22Rv1 (cell line): Measurements from ENCODE around the gene C6.
"Not testable (repeated sequence)": the region's sequence is repeated elsewhere in the genome, so short reads cannot be mapped to it uniquely, and the experiment has no call there.

Source experiments
- H3K27ac ChIP-seq: fragments of 450-650 bp; 2 replicates; pipeline ENCODE4 v1.5.1; 2017
- ZFX ChIP-seq: fragments of 450-650 bp; IDR thresholded peaks from 2 replicates; pipeline ENCODE4 v1.6.1; 2017; ENCODE audit warnings: antibody characterized with exemption, borderline replicate concordance
- TF ChIP-seq, protein P1 (sequence below): fragments of 450-650 bp; IDR thresholded peaks from 2 replicates; pipeline ENCODE4 v1.5.1; 2017; ENCODE audit warnings: mild to moderate bottlenecking

Gene C6

DNA sequence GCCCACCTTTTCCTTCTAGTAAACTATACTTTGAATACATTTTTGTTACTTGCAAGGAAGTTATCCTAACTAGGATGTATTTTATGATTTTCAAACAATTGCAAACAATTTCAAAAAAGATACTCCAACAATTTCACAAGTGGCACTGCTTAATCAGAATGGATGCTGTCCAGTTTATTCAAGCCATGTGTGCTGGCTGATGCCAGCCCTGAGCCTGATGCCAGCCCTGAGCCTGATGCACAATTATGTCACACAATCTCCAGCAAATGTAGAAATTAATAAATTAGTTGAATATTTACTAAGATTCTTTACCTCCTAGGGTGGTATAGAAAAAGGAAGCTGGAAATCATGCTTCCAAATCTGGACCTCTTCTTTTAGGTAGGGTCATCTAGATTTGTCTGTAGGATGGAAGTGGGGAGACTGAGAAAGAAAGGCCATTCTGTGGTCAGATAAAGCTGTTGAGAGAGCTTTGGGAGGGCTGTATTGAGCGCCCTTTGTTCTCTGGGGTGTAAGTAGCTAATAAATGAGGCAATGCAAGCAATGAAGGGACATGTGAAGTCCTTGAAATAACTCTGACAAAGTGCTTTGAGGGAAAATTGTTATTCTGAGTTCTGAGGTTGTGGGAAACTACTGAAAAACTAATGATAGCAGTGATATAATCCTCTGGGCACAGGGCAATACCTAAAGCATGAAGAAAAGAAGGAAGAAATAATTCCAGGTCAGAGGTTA lies 5.8 kb upstream of the C6 start:
- TF ChIP-seq, protein P1, sequence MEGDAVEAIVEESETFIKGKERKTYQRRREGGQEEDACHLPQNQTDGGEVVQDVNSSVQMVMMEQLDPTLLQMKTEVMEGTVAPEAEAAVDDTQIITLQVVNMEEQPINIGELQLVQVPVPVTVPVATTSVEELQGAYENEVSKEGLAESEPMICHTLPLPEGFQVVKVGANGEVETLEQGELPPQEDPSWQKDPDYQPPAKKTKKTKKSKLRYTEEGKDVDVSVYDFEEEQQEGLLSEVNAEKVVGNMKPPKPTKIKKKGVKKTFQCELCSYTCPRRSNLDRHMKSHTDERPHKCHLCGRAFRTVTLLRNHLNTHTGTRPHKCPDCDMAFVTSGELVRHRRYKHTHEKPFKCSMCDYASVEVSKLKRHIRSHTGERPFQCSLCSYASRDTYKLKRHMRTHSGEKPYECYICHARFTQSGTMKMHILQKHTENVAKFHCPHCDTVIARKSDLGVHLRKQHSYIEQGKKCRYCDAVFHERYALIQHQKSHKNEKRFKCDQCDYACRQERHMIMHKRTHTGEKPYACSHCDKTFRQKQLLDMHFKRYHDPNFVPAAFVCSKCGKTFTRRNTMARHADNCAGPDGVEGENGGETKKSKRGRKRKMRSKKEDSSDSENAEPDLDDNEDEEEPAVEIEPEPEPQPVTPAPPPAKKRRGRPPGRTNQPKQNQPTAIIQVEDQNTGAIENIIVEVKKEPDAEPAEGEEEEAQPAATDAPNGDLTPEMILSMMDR = no peak
- TF ChIP-seq ZFX = no peak
- no peak overlapping the region for H3K27ac ChIP-seq

DNA sequence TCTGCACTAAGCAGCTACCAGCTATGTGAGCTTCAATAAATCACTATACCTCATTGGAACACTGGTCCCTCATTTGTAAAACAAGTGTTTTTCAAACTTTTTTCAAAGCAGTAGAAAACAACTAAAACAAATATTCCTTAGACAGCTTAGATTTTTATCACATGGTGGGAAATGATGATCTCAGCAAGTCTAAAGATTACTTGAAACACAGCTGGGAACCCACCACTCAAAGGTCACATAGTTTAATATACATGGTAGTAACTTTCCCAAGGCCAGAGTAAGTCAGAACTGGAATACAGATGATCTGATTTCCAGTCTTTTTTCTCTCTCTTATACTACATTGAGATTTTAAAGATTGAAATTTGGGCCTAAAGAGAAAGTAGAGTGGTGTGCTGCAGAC lies 850 bp upstream of the C6 start:
- TF ChIP-seq, protein P1 = no peak
- TF ChIP-seq ZFX = no peak
- H3K27ac ChIP-seq = no peak overlapping the region

DNA sequence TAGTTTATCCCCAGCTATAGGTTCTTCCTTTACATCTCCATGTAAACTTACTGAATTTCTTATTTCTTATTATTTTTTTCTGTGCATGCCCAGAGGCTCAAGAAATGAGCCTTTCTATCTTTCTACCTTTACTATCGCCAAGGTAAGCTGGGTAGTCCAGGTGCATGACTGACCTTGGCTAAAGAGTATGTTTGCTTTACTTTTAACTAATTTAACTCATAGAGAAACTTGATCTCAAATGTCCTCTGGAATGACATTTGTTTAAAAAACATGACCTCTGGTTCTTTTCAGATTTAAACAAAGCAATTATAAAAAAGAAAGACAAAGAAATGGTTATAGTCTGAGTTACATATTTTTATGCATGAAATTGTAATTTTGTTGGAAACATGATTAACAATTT lies 397 bp downstream of the C6 start:
- TF ChIP-seq ZFX = no peak
- TF ChIP-seq, protein P1 = no peak
- H3K27ac ChIP-seq = no peak overlapping the region

DNA sequence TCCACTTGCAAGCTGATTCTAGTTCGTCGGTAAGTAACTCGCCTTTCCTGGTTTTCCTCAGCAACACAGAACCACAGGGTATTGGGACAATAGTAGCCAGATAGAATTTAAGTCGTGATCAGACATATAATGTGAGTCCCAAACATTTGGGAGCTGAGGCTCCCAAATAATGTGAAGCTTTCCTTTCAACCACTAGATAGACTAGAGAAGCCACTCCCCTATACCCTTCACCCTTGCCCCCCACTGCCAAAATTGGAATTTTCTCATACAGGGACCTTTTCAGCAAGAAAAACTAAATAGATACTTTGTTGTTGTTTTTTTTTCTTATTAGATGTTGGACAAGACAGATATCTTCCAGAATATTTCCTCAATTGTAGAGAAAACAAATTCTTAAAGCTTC lies 1.9 kb downstream of the C6 start:
- no peak overlapping the region for H3K27ac ChIP-seq
- TF ChIP-seq ZFX = no peak
- TF ChIP-seq, protein P1 = no peak

DNA sequence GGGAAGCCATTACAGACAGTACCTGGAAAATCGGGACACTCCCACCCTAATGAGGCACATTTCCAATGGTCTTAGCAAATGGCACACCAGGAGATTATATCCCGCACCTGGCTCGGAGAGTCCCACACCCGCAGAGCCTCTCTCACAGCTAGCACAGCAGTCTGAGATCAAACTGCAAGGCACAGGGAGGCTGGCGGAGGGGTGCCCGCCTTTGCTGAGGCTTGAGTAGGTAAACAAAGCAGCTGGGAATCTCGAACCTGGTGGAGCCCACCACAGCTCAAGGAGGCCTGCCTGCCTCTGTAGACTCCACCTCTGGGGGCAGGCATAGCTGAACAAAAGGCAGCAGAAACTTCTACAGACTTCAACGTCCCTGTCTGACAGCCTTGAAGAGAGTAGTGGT lies 7.9 kb downstream of the C6 start:
- H3K27ac ChIP-seq = not testable (repeated sequence)

DNA sequence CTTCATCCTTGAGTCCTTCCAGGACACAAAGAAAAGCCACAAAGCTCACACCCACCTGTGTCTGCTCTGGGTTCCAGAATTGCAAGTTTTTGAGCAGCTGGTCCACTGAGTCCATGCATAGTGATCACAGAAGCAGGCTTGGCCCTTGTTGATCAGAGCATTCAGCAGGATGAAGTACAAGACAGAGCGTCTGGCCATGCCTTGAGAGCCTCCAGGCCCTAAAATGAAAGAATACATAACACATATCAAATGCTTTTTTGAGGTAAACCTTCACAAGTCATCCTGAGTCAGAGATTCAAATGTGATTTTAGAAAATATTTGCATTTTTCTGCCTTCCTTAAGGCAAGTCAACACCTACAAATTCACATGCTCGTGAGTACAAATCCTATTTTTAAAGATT lies 10.3 kb downstream of the C6 start:
- TF ChIP-seq, protein P1 = no peak
- no peak for TF ChIP-seq ZFX
- H3K27ac ChIP-seq = no peak overlapping the region

DNA sequence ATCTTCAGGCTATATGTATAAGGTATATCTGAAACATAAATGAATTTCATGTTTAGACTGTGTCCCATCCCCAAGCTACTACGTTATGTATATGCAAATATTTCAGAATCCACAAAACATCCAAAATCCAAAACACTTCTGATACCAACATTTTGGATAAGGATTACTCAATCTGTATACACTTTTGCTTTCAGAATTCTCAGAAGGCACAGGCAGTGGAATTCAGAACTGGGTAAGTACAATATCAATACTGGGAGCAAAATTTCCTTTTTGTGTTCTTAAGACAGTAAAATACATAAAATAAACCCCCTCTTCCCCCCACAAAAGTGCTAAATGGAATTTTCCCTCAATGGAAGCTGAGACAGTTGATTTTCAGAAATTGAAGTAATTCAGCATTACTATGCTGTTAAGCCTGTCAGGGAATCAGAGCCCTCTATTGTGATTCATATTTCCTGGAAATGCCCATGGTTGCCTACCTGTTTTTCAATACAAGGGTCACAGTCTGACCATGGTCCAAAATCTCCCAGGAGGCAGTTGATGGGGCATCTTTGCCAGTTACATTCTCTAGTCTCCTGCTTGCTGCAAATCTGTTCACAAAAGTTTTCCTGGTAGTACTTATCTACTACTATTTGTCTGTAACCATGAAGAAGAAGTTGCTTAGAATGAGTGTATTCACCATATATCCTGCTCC lies 12.1 kb downstream of the C6 start:
- TF ChIP-seq, protein P1 = no peak
- TF ChIP-seq ZFX = no peak
- no peak overlapping the region for H3K27ac ChIP-seq
